Brain microvascular endothelial cell (primary cell): ENCODE results near the gene PLXNB3.

ENCODE experiments used
- DNase-seq: peaks from one replicate; pipeline ENCODE4 v3.0.0-alpha.2; 2020
- H3K27ac ChIP-seq: fragments of 250-450 bp; sonication (Bioruptor Pico); 2 replicates; pipeline ENCODE4 v1.5.1; 2020; ENCODE audit warnings: mild to moderate bottlenecking, moderate library complexity
- H3K27me3 ChIP-seq: fragments of 250-450 bp; sonication (Bioruptor Pico); replicated peaks from 2 replicates; pipeline ENCODE4 v1.5.1; 2020; ENCODE audit warnings: mild to moderate bottlenecking
- H3K36me3 ChIP-seq: fragments of 250-450 bp; sonication (Bioruptor Pico); replicated peaks from 2 replicates; pipeline ENCODE4 v1.5.1; 2020; ENCODE audit warnings: mild to moderate bottlenecking
- H3K4me3 ChIP-seq: 2 replicates; pipeline ENCODE4 v1.5.1; 2011; ENCODE audit warnings: low read depth, mild to moderate bottlenecking, control low read depth, low read length, moderate library complexity
- in situ Hi-C: cut with HindIII; loops from 2 replicates; pipeline ENCODE4 v1.10.0; 2017; ENCODE audit warnings: low sequenced_read_pairs, low pct_ligation_motif_present
- TF ChIP-seq, protein P1 (sequence below): IDR thresholded peaks from 2 replicates; pipeline ENCODE4 v1.5.1; 2011; ENCODE audit warnings: low read depth, mild to moderate bottlenecking, moderate library complexity, low read length, control low read depth, inconsistent platforms; ENCODE audit errors: missing control alignments

Gene PLXNB3

GRCh38 chrX:153824348-153824747, 60.3 kb downstream of the PLXNB3 start:
- no peak overlapping the region for H3K4me3 ChIP-seq
- in situ Hi-C loops: no loop called here
- TF ChIP-seq, protein P1, sequence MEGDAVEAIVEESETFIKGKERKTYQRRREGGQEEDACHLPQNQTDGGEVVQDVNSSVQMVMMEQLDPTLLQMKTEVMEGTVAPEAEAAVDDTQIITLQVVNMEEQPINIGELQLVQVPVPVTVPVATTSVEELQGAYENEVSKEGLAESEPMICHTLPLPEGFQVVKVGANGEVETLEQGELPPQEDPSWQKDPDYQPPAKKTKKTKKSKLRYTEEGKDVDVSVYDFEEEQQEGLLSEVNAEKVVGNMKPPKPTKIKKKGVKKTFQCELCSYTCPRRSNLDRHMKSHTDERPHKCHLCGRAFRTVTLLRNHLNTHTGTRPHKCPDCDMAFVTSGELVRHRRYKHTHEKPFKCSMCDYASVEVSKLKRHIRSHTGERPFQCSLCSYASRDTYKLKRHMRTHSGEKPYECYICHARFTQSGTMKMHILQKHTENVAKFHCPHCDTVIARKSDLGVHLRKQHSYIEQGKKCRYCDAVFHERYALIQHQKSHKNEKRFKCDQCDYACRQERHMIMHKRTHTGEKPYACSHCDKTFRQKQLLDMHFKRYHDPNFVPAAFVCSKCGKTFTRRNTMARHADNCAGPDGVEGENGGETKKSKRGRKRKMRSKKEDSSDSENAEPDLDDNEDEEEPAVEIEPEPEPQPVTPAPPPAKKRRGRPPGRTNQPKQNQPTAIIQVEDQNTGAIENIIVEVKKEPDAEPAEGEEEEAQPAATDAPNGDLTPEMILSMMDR: no peak
- peaks cover 5% of the 10 kb centered on the region for H3K27me3 ChIP-seq
- no peak for DNase-seq
- no peaks in the 10 kb centered on the region for H3K36me3 ChIP-seq
- no peak overlapping the region for H3K27ac ChIP-seq

DNA sequence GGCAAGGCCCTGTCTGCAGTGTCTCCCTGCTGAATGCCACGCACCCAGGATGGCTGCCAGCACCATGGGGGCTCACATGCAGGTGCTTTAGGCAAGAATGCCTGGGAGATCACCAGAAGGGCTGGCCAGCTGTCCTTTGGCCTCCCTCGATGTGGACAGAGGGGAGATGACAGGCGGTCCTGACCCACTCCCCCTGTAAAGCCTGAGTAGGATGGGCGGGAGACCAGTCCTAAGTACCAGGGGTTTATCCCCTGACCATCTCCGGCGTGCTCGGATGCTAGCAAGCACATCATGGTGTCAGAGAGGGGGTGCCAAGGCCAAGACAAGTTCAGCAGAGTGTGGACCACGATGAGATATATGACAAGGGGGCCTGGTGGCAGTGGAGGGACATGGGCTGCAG, 61.0 kb downstream of the PLXNB3 start:
- Histone ChIP-seq H3K4me3 (no peak overlapping the region), H3K27ac (no peak overlapping the region), H3K36me3 (no peaks in the 10 kb centered on the region), H3K27me3 (peaks cover 11% of the 10 kb centered on the region)
- in situ Hi-C loops: no loop called here
- TF ChIP-seq, protein P1: no peak
- DNase-seq: no peak
